ENCODE results near the gene ECT2L.

ECT2L gene

GRCh38 chr6:138945354-138945753, 149.5 kb downstream of the ECT2L start:
- no peak for DNase-seq

- no peak for DNase-seq
Observed at GRCh38 chr6:138948004-138948403, 152.1 kb downstream of the ECT2L start.

- DNase-seq: no peak
Observed at GRCh38 chr6:138948546-138949179, 152.8 kb downstream of the ECT2L start.

GRCh38 chr6:138953451-138953850, 157.6 kb downstream of the ECT2L start:
- DNase-seq: no peak

Data from NCI-H524 treated with DMSO at 0.1 percent for 48 hours (cell line).